ENCODE results near the gene DYRK4. TPM values are rescaled to one million over a fixed set of nuclear protein-coding genes. Genes with fewer than 3 reads are reported as not detected.

Gene DYRK4
- total RNA-seq, 1 experiment from 2014 or later, result 8.8 TPM

- Mint-ChIP-seq H3K4me3 (no peak overlapping the region), H3K4me1 (peaks cover 9% of the 10 kb centered on the region), H3K27me3 (ENCODE audit: low read depth) (peaks cover 31% of the 10 kb centered on the region), H3K36me3 (no peaks in the 10 kb centered on the region), H3K27ac (no peak overlapping the region), H3K9me3 (no peaks in the 10 kb centered on the region)
- ChIA-PET CTCF (interaction anchor here (0.6 kb wide), 1 partner anchor 205 kb away, joined by 3 read pairs; no protein-coding TSS in a partner anchor), POLR2A (no interaction called here)
- DNase-seq (ENCODE audit: low spot score) (no peak), ATAC-seq (no peak)
- TF ChIP-seq ZNF121 (CRISPR knock-in tag; IDR thresholded peaks at IDR 0.05) (no peak), AR (CRISPR knock-in tag; IDR thresholded peaks at IDR 0.05) (no peak), E2F1 (CRISPR knock-in tag; IDR thresholded peaks at IDR 0.05) (no peak), ZNF219 (CRISPR knock-in tag; IDR thresholded peaks at IDR 0.05; ENCODE audit: borderline replicate concordance) (no peak), E2F4 (CRISPR knock-in tag; IDR thresholded peaks at IDR 0.05; ENCODE audit: borderline replicate concordance, low read depth) (no peak), TEAD4 (CRISPR knock-in tag; IDR thresholded peaks at IDR 0.05) (no peak), RELA (CRISPR knock-in tag; IDR thresholded peaks at IDR 0.05; ENCODE audit: borderline replicate concordance) (no peak)
- TF ChIP-seq, protein P1, sequence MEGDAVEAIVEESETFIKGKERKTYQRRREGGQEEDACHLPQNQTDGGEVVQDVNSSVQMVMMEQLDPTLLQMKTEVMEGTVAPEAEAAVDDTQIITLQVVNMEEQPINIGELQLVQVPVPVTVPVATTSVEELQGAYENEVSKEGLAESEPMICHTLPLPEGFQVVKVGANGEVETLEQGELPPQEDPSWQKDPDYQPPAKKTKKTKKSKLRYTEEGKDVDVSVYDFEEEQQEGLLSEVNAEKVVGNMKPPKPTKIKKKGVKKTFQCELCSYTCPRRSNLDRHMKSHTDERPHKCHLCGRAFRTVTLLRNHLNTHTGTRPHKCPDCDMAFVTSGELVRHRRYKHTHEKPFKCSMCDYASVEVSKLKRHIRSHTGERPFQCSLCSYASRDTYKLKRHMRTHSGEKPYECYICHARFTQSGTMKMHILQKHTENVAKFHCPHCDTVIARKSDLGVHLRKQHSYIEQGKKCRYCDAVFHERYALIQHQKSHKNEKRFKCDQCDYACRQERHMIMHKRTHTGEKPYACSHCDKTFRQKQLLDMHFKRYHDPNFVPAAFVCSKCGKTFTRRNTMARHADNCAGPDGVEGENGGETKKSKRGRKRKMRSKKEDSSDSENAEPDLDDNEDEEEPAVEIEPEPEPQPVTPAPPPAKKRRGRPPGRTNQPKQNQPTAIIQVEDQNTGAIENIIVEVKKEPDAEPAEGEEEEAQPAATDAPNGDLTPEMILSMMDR (IDR thresholded peaks at IDR 0.05), result no peak
- TF ChIP-seq, protein P2, sequence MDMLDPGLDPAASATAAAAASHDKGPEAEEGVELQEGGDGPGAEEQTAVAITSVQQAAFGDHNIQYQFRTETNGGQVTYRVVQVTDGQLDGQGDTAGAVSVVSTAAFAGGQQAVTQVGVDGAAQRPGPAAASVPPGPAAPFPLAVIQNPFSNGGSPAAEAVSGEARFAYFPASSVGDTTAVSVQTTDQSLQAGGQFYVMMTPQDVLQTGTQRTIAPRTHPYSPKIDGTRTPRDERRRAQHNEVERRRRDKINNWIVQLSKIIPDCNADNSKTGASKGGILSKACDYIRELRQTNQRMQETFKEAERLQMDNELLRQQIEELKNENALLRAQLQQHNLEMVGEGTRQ (CRISPR knock-in tag; IDR thresholded peaks at IDR 0.05), result no peak
Observed at GRCh38 chr12:4563336-4563735, 1.3 kb downstream of the DYRK4 start.

DNA sequence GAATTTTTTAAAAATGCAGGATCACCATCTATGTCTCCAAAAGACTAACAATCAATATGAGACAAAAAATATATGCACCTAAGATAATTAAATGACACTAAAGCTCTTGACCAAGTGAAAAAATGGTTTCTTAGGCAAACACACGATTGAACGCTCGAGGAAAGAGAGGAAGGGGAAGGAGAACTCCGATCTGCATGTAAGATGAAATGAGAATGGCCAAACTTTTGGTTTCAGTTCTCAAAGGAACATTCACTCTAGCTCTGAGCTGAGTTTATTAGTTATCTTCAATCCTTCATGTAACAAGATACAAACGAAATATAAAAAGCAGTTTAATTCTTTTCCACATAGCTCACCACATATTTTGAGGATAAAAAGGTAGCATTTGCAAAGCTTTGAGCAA is 2.8 kb downstream of the DYRK4 start:
- no peak overlapping the region for H3K4me3 Mint-ChIP-seq
- ATAC-seq, result no peak

More for the DNA sequence above, 2.8 kb downstream of the DYRK4 start:
- peaks cover 9% of the 10 kb centered on the region for H3K4me1 Mint-ChIP-seq
- POLR2A ChIA-PET, result no interaction called here
- DNase-seq (ENCODE audit: low spot score), result no peak
- CTCF ChIA-PET, result interaction anchor here (1.5 kb wide), 1 partner anchor 40 kb away, joined by 5 read pairs; no protein-coding TSS in a partner anchor
- peaks cover 31% of the 10 kb centered on the region for H3K27me3 Mint-ChIP-seq (ENCODE audit: low read depth)
- H3K27ac Mint-ChIP-seq, result no peak overlapping the region
- no peaks in the 10 kb centered on the region for H3K9me3 Mint-ChIP-seq
- TF ChIP-seq RELA (CRISPR knock-in tag; IDR thresholded peaks at IDR 0.05; ENCODE audit: borderline replicate concordance), result no peak
- no peak for TF ChIP-seq HMGXB4 (CRISPR knock-in tag; IDR thresholded peaks at IDR 0.05)
- no peak for TF ChIP-seq CREM (CRISPR knock-in tag; IDR thresholded peaks at IDR 0.05)
- TF ChIP-seq, protein P3, sequence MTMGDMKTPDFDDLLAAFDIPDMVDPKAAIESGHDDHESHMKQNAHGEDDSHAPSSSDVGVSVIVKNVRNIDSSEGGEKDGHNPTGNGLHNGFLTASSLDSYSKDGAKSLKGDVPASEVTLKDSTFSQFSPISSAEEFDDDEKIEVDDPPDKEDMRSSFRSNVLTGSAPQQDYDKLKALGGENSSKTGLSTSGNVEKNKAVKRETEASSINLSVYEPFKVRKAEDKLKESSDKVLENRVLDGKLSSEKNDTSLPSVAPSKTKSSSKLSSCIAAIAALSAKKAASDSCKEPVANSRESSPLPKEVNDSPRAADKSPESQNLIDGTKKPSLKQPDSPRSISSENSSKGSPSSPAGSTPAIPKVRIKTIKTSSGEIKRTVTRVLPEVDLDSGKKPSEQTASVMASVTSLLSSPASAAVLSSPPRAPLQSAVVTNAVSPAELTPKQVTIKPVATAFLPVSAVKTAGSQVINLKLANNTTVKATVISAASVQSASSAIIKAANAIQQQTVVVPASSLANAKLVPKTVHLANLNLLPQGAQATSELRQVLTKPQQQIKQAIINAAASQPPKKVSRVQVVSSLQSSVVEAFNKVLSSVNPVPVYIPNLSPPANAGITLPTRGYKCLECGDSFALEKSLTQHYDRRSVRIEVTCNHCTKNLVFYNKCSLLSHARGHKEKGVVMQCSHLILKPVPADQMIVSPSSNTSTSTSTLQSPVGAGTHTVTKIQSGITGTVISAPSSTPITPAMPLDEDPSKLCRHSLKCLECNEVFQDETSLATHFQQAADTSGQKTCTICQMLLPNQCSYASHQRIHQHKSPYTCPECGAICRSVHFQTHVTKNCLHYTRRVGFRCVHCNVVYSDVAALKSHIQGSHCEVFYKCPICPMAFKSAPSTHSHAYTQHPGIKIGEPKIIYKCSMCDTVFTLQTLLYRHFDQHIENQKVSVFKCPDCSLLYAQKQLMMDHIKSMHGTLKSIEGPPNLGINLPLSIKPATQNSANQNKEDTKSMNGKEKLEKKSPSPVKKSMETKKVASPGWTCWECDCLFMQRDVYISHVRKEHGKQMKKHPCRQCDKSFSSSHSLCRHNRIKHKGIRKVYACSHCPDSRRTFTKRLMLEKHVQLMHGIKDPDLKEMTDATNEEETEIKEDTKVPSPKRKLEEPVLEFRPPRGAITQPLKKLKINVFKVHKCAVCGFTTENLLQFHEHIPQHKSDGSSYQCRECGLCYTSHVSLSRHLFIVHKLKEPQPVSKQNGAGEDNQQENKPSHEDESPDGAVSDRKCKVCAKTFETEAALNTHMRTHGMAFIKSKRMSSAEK (CRISPR knock-in tag; IDR thresholded peaks at IDR 0.05; ENCODE audit: borderline replicate concordance), result no peak
- no peak for TF ChIP-seq ZNF423 (CRISPR knock-in tag; IDR thresholded peaks at IDR 0.05)
- TF ChIP-seq GRHL2 (CRISPR knock-in tag; IDR thresholded peaks at IDR 0.05; ENCODE audit: insufficient replicate concordance, severe bottlenecking), result no peak
- TF ChIP-seq USF1 (CRISPR knock-in tag; IDR thresholded peaks at IDR 0.05), result no peak
- no peak for TF ChIP-seq CREB1 (CRISPR knock-in tag; IDR thresholded peaks at IDR 0.05)
- no peak for TF ChIP-seq SMAD4 (CRISPR knock-in tag; IDR thresholded peaks at IDR 0.05)
- no peak for TF ChIP-seq FOXP1 (CRISPR knock-in tag; IDR thresholded peaks at IDR 0.05; ENCODE audit: borderline replicate concordance)
- TF ChIP-seq ETV6 (CRISPR knock-in tag; IDR thresholded peaks at IDR 0.05), result no peak
- no peaks in the 10 kb centered on the region for H3K36me3 Mint-ChIP-seq
